Activated T-helper 2 cell treated with anti-CD3 and anti-CD28 coated beads, Interferon-gamma antibody, Interleukin-2, Interleukin-4, amounts not matched to agents 10 μg/mL and 5 μg/mL and 100 μg/mL, durations not matched to agents 14 hours and 24 hours and 36 hours (primary cell): ENCODE measurements around the gene PPP3CA. TPM values are rescaled to one million over a fixed set of nuclear protein-coding genes. Genes with fewer than 3 reads are reported as not detected.
A peak's percentile ranks its signal among the peaks of the same experiment; 100 is the strongest.

Experiments used
- DNase-seq: peaks from one replicate; pipeline ENCODE4 v3.0.0; 2021; ENCODE audit warnings: low spot score
- H3K27ac Mint-ChIP-seq: one replicate; pipeline ENCODE4 v1.8.0; 2021; ENCODE audit warnings: mixed read lengths
- H3K27me3 Mint-ChIP-seq: one replicate; pipeline ENCODE4 v1.8.0; 2021; ENCODE audit warnings: low read depth, mixed read lengths
- H3K36me3 Mint-ChIP-seq: one replicate; pipeline ENCODE4 v1.8.0; 2021; ENCODE audit warnings: low read depth, mixed read lengths
- H3K4me1 Mint-ChIP-seq: one replicate; pipeline ENCODE4 v1.8.0; 2021; ENCODE audit warnings: low read depth, mixed read lengths
- H3K4me3 Mint-ChIP-seq: one replicate; pipeline ENCODE4 v1.8.0; 2021; ENCODE audit warnings: low read depth, mild to moderate bottlenecking, moderate library complexity, mixed read lengths
- H3K9me3 Mint-ChIP-seq: one replicate; pipeline ENCODE4 v1.8.0; 2021; ENCODE audit warnings: mixed read lengths
- intact Hi-C: fragments of 100-400 bp; cut with micrococcal nuclease; formaldehyde crosslinking; loops from one replicate; pipeline ENCODE4 v1.15.1; 2023
- total RNA-seq: library from RNA; stranded (reverse); gene quantifications from 2 replicates; pipeline ENCODE4 v1.2.3, GENCODE V29; 2022

The PPP3CA gene
- total RNA-seq, 1 donor from 2014 or later: 7.2 TPM

DNA sequence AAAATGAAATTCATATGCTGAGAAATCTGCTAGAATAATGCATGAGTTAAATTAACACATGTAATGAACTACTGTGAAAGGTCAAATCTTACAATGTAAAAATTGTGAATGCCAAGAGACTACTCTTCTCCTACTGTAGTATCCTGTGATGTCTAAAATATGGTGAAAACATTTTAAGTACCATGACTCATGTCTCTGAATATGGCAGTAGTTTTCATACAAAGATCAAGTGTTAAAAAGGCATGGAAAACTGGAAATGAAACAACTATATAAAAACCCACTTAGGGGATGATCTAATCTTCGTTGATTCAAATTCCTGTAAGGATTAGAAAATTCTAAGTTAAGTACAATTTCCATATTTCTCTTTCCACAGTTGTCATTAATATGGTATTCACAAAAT is 221.3 kb downstream of the PPP3CA start:
- H3K4me1 Mint-ChIP-seq: peaks cover 9% of the 10 kb centered on the region
- intact Hi-C loops: no loop called here
- DNase-seq: no peak
- no peaks in the 10 kb centered on the region for H3K27me3 Mint-ChIP-seq
- H3K36me3 Mint-ChIP-seq: peaks cover 4% of the 10 kb centered on the region
- no peak overlapping the region for H3K4me3 Mint-ChIP-seq
- H3K9me3 Mint-ChIP-seq: peaks cover 6% of the 10 kb centered on the region
- H3K27ac Mint-ChIP-seq: no peak overlapping the region

DNA sequence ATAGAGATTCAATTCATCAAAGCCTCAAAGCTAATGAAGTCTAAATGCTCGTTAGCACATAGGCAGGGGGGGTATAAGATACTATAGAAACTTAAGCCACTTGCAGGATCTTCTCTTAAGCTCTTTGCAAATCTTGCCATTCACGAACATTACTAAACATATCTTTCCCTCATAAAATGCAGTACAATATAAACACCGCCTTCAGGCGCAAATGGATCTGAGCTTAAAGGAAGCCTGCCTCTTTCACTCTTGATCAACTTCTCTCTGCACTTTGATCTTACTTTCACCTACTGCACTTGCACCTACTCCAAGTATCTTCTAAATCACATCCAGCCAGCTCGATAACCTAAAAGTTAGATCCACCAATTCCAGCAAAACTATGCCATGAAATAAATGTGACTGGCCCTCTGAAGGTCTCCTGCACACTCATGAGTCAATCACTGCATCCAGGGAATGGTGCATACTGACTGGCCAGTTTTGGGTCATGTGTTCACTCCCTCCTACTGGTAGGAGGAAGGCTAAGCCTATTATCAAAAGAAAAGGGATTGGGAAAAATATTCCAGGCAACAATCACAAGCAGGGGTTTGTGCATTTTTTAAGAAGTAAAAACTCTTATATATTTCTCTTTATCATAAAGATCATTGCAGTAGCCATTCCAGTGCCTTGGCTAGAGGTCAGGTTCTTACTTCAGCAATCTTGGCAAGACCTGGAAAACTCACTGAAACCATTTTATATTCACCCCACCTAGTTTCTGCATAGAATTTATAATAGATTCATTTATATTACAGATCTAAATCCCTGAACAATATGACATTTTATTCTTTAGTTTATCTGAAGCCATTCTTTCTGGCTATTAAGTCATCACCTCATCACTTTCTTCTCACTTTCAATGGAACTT is 222.0 kb downstream of the PPP3CA start:
- peaks cover 6% of the 10 kb centered on the region for H3K9me3 Mint-ChIP-seq
- H3K36me3 Mint-ChIP-seq: peaks cover 4% of the 10 kb centered on the region
- H3K27me3 Mint-ChIP-seq: no peaks in the 10 kb centered on the region
- intact Hi-C loops: no loop called here
- DNase-seq: no peak
- H3K4me3 Mint-ChIP-seq: no peak overlapping the region
- no peak overlapping the region for H3K27ac Mint-ChIP-seq
- peaks cover 9% of the 10 kb centered on the region for H3K4me1 Mint-ChIP-seq

DNA sequence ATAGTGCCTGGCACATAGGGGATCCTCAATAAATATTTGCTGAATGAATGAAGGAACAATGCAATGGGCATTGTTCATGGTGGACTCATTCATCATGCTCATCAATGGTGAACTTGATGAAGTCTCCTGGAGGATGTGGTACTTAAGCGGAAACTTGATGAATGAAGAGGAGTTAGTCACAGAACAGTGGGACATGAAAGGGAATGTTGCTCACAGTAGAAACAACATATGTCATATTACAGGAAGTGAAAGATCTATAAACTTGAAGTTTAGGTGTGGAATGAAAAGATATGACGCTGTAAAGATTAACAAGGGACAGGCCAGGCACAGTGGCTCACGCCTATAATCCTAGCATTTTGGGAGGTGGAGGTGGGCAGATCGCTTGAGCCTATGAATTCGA is 224.1 kb downstream of the PPP3CA start:
- DNase-seq: no peak
- no peak overlapping the region for H3K27ac Mint-ChIP-seq
- no peaks in the 10 kb centered on the region for H3K36me3 Mint-ChIP-seq
- H3K27me3 Mint-ChIP-seq: no peaks in the 10 kb centered on the region
- intact Hi-C loops: no loop called here
- H3K4me3 Mint-ChIP-seq: no peak overlapping the region
- H3K9me3 Mint-ChIP-seq: no peaks in the 10 kb centered on the region
- H3K4me1 Mint-ChIP-seq: peaks cover 9% of the 10 kb centered on the region

DNA sequence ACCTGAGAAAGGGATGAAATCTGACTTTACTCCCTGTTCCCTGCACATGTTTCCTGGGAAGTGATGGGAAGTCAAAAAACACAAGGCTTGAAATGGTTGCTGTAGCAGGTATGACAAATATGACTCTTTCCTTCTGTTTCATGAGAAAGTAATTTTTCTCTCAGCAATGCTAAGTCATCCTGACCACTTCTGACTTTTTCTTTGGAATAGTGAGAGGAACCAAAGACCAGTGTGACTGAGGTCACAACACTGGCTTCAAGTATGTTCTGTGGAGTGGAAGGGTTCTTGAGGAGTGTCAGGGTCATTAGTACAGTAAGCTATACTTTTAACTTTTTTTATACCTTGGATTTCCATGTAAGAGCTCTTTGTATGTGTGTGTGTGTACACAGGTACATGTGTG is 225.3 kb downstream of the PPP3CA start:
- Mint-ChIP-seq H3K27me3 (no peaks in the 10 kb centered on the region), H3K27ac (no peak overlapping the region), H3K4me3 (no peak overlapping the region), H3K4me1 (peaks cover 6% of the 10 kb centered on the region), H3K9me3 (no peaks in the 10 kb centered on the region), H3K36me3 (no peaks in the 10 kb centered on the region)
- no peak for DNase-seq
- intact Hi-C loops: no loop called here

DNA sequence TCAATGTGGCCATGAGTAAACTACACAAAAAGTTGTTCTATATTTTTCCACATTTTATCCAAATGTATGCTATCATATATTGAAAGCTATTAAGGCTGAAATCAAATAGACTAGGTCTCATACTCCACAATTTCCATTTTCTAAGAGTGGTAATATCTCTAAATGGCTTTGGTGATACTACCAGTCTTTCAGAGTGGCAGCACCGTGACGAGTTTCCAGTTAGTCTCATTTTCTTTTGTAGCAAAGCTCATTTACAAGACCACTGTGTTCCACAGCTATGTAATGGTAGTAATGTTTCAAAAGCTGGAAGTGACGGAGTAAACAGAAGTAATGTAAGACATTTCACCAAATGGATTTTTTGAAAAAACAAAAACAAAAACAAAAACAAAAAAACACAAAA is 228.2 kb downstream of the PPP3CA start:
- no peak for DNase-seq
- Mint-ChIP-seq H3K4me3 (no peak overlapping the region), H3K36me3 (no peaks in the 10 kb centered on the region), H3K27ac (no peak overlapping the region), H3K4me1 (peaks cover 4% of the 10 kb centered on the region), H3K27me3 (no peaks in the 10 kb centered on the region), H3K9me3 (no peaks in the 10 kb centered on the region)
- intact Hi-C loops: no loop called here

DNA sequence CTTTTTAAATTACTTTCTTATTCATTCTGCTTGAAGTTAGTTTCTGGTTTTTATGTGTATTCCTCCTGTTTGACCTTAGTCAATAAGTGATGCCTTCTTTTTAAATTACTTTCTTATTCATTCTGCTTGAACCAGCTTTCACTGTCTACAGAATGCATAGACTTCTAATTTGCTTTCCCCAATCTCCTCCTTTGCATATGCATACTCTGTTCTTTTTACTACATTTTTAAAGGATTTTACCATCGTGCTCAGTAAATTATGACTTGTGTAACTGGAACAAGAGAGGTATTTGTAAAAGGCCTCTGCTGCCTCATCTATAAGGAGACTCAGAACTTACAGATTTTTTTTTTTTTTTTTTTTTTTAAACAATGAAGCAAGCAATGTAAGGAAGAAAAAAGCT is 228.7 kb downstream of the PPP3CA start:
- Mint-ChIP-seq H3K9me3 (no peaks in the 10 kb centered on the region), H3K4me3 (no peak overlapping the region), H3K27me3 (no peaks in the 10 kb centered on the region), H3K36me3 (no peaks in the 10 kb centered on the region), H3K27ac (no peak overlapping the region), H3K4me1 (peaks cover 4% of the 10 kb centered on the region)
- no peak for DNase-seq
- intact Hi-C loops: no loop called here

DNA sequence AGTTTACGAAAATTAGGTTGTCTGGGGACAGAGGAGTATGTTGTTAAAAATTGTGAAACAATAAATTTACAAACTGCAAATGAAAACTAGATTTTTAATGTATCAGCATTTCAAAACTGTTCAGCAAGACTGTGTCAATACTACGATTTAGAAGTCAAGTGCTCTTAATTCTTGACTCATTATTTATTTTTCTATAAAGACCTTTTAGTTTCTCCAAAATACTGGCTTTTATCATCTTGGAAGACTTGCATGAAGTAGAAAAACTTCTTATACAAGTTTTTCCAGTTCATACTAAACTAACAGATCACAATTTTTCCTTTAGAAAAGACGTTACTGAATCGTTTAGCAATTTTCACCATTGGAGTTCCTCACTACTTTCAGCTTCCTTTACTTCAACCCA is 231.4 kb downstream of the PPP3CA start:
- no peaks in the 10 kb centered on the region for H3K36me3 Mint-ChIP-seq
- no peaks in the 10 kb centered on the region for H3K4me1 Mint-ChIP-seq
- no peak overlapping the region for H3K27ac Mint-ChIP-seq
- H3K27me3 Mint-ChIP-seq: no peaks in the 10 kb centered on the region
- intact Hi-C loops: no loop called here
- DNase-seq: no peak
- no peak overlapping the region for H3K4me3 Mint-ChIP-seq
- H3K9me3 Mint-ChIP-seq: no peaks in the 10 kb centered on the region

DNA sequence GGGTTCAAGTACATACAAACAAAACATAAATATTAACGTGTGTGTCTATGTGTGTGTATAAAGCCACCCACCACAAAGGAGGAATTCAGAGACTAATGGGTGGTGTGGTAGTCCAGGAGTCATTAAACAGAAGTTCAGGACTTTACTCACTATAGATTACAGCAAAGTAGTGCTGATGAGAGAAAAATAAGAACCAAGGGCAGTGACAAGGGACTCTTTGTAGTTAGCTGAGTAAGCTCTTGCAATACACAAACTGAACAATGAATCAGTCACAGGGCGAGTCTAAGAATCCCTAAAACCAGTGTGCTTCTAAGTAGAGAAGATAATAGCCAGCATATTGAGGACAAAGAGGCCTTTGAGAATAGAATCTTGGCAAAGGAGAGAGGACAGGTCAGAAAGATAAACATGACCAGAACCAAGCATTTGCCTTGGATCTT is 232.4 kb downstream of the PPP3CA start:
- Mint-ChIP-seq H3K4me3 (no peak overlapping the region), H3K27me3 (no peaks in the 10 kb centered on the region), H3K9me3 (no peaks in the 10 kb centered on the region), H3K36me3 (no peaks in the 10 kb centered on the region), H3K4me1 (no peaks in the 10 kb centered on the region), H3K27ac (no peak overlapping the region)
- DNase-seq: no peak
- intact Hi-C loops: no loop called here

DNA sequence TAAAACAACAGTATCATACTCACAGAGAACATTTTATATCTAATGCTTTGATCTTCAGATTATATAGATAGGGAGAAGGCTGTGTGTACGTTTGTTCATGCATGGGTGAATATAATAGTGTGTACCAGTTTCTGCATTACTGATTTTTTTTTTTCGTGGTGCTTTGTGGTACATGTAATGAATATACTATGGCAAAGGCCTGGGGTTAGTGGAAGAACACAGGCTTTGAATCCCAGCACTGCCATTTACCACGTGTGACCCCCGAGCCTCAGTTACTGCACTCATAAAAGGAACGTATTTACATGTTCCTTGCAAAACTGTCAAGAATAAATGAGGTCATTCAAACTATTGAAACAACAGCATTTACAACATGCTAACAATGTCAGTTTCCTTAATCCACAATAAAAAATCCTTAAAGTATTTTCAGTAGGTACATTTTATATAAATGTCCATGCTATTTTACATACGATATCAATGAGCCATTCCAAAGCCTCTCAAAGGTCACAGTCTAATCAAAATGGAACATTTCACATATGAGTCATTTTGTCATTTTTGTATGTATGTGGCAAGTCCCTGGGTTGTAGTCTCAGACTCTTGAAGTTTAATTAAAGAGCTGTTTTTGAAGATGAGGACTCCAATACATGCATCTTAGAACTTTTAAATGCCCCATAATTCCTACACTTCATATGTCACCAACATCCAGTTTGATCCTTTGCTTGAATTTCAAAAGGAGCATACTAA is 242.8 kb downstream of the PPP3CA start:
- peaks cover 25% of the 10 kb centered on the region for H3K4me1 Mint-ChIP-seq
- no peaks in the 10 kb centered on the region for H3K27me3 Mint-ChIP-seq
- H3K9me3 Mint-ChIP-seq: no peaks in the 10 kb centered on the region
- H3K27ac Mint-ChIP-seq: peak overlapping the region; percentile 64
- H3K4me3 Mint-ChIP-seq: no peak overlapping the region
- no peaks in the 10 kb centered on the region for H3K36me3 Mint-ChIP-seq
- no peak for DNase-seq
- intact Hi-C loops: loop anchor here (1.0 to 10.0 kb wide), 6 partner anchors 52 to 1010 kb away; partner anchors contain the start of gene PPP3CA

DNA sequence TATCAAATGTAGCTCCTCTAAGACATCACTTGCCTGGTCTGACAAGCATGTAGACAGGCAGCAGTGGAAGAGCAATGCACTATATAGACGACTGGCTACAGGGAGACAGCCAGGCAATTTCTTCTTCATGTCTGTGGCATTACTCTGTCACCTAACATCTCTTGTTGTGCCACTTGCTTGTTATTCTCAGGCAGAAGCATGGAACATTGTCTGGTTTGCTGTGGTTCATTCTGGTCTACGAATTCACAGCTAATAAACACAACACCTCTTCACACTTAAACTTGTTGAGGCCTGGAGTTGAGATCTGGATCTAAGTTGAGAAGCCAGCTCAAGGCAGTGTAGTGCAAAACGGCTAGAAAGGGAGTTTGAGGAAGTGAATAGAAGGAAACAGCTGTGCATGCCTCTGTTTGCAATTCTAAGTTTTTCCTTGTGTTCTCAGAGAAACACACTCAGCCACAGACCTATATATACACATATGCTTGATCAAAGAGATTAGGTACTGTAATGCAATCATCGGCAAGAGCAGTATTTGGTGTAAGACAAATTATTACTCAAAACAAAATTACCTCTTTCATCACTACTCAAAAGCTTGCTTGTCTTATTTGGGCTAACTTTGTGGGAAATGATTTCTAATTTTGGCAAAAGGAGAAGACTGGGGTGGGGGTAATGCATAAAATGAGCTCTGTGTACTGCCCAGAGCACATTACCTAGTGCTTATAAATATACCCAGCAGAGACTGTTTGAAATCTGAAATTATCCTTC is 243.8 kb downstream of the PPP3CA start:
- DNase-seq: no peak
- Mint-ChIP-seq H3K27ac (peak overlapping the region; percentile 52), H3K36me3 (no peaks in the 10 kb centered on the region), H3K9me3 (no peaks in the 10 kb centered on the region), H3K4me3 (peak overlapping the region; percentile 11), H3K4me1 (peaks cover 25% of the 10 kb centered on the region), H3K27me3 (no peaks in the 10 kb centered on the region)
- intact Hi-C loops: loop anchor here (1.0 to 10.0 kb wide), 8 partner anchors 53 to 1241 kb away; partner anchors contain the start of genes PPP3CA and SLC39A8

DNA sequence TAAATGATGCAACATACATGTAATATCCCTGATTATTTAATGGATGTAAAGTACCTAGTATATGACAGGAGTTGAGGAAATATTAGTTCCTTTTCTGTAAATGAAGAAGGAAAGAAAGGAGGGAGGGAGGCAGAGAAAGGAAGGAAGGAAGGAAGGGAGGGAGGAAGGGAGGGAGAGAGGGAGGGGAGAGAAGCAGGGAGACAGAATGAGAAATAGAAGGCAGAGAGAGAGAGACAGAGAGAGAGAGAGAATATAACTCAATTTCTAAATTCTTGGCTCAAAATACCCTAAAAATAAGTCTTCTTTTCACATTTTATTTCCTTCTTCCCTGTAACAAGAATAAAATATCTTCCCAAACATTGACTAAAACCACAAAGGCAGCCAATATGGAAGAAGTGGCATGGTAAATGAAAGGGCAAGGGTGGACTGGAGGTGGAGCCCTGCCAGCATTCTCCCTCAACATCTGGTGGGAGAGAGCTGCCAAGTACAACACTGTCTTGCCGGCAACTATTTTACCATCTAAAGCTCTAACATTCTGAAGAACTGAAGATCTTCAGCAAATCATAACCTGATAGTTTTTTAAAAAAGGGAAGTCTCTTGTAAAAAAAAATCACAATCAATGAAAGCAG is 245.1 kb downstream of the PPP3CA start:
- no peak overlapping the region for H3K4me3 Mint-ChIP-seq
- no peak overlapping the region for H3K27ac Mint-ChIP-seq
- DNase-seq: no peak
- H3K27me3 Mint-ChIP-seq: no peaks in the 10 kb centered on the region
- peaks cover 25% of the 10 kb centered on the region for H3K4me1 Mint-ChIP-seq
- peaks cover 3% of the 10 kb centered on the region for H3K36me3 Mint-ChIP-seq
- intact Hi-C loops: loop anchor here (2.0 to 10.0 kb wide), 5 partner anchors 105 to 1243 kb away; partner anchors contain the start of gene SLC39A8
- H3K9me3 Mint-ChIP-seq: no peaks in the 10 kb centered on the region

DNA sequence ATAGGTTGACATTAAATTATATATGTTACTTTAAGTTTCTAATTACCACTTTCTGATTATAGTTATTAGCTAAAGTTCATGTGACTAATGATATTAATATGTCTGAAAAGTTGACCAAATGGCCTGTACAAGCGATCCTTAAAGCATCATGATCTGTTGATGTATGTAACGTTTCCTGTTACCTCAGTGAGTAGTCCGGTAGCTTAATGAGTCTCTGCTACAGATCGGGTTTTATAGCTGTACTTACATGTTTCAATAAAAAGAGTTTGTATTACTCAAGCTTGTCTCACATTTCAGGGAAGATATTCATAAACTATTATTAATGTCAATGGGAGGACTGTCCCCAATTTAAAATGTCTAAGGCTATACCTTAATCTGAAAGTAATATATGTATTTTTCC is 246.3 kb downstream of the PPP3CA start:
- H3K4me3 Mint-ChIP-seq: no peak overlapping the region
- no peak overlapping the region for H3K27ac Mint-ChIP-seq
- peaks cover 25% of the 10 kb centered on the region for H3K4me1 Mint-ChIP-seq
- no peaks in the 10 kb centered on the region for H3K27me3 Mint-ChIP-seq
- no peak for DNase-seq
- peaks cover 3% of the 10 kb centered on the region for H3K36me3 Mint-ChIP-seq
- intact Hi-C loops: loop anchor here (5.0 to 10.0 kb wide), 4 partner anchors 106 to 1006 kb away; no protein-coding TSS in a partner anchor
- H3K9me3 Mint-ChIP-seq: no peaks in the 10 kb centered on the region
